ENCODE results near the gene NKX1-1. TPM values are rescaled to one million over a fixed set of nuclear protein-coding genes. Genes with fewer than 3 reads are reported as not detected.

The NKX1-1 gene
- total and polyA plus RNA-seq, 2 of the 8 experiments (the other 6 are each of a cell fraction or from before 2014, with no cell fraction given): not detected

- no peak overlapping the region for H3K4ac ChIP-seq (replicated peaks; ENCODE audit: insufficient read length, low read depth, low read length)
- FAIRE-seq: no peak
- H2BK12ac ChIP-seq (ENCODE audit: low read depth, low read length): no peak overlapping the region
- no peaks in the 10 kb centered on the region for H3K27me3 ChIP-seq (replicated peaks in 1 of 4; ENCODE audit: control insufficient read depth in 3 of 4, extremely low read depth in 1 of 4, insufficient read depth in 3 of 4, low read length in 3 of 4)
- H3K14ac ChIP-seq (ENCODE audit: insufficient read length): no peak overlapping the region
- H4K20me1 ChIP-seq (replicated peaks in 1 of 2; ENCODE audit: control insufficient read depth in 1 of 2, insufficient read depth in 2 of 2, low read length in 2 of 2): peaks cover 3 to 17% of the 10 kb centered on the region in 2 experiments
- H2BK120ac ChIP-seq (replicated peaks; ENCODE audit: low read depth, low read length): no peak overlapping the region
- H2AFZ ChIP-seq (ENCODE audit: low read length): no peak overlapping the region
- no peaks in the 10 kb centered on the region for H3K79me2 ChIP-seq (ENCODE audit: control insufficient read depth in 1 of 2, insufficient read depth in 2 of 2, low read length in 2 of 2)
- no peaks in the 10 kb centered on the region for H3K9me3 ChIP-seq (ENCODE audit: insufficient read depth in 2 of 2, low read depth in 1 of 2, low read length in 1 of 2)
- POLR2A ChIA-PET (ENCODE audit: partially characterized antibody): interaction anchor here (1.0 kb wide), 1 partner anchor 486 kb away, joined by 3 read pairs; no protein-coding TSS in a partner anchor
- WGBS, 2 experiments (ENCODE audit: extremely low coverage in 1 of 2, insufficient coverage in 1 of 2, insufficient read length in 1 of 2, insufficient replicate concordance in 2 of 2, low coverage in 1 of 2, low lambda C conversion rate in 2 of 2, missing lambda C conversion rate in 1 of 2): 92% methylated on average over 24 of the region's 27 CpGs; no CpG with 5 or more reads in 1 of the 2 experiments
- no peak overlapping the region for H3K4me2 ChIP-seq (ENCODE audit: insufficient read depth in 1 of 2, low read depth in 2 of 2, low read length in 2 of 2)
- H3K27ac ChIP-seq (ENCODE audit: low read depth, low read length): no peak overlapping the region
- H3K23me2 ChIP-seq (ENCODE audit: low read depth, low read length): no peaks in the 10 kb centered on the region
- H4K5ac ChIP-seq (ENCODE audit: insufficient read length, low read depth, low read length): no peak overlapping the region
- H3K23ac ChIP-seq (ENCODE audit: insufficient read length): no peak overlapping the region
- H3K79me1 ChIP-seq (ENCODE audit: low read depth, low read length): no peaks in the 10 kb centered on the region; the same call in 1 of the 2 replicates
- no peak overlapping the region for H4K91ac ChIP-seq (replicated peaks; ENCODE audit: insufficient read length, low read length)
- H3K4me1 ChIP-seq (replicated peaks in 1 of 4; ENCODE audit: control insufficient read depth in 3 of 4, insufficient read depth in 4 of 4, low read length in 3 of 4): no peaks in the 10 kb centered on the region; a peak in 1 of 7 replicates
- no peak overlapping the region for H2BK15ac ChIP-seq (ENCODE audit: low read length)
- no peak overlapping the region for H2AK5ac ChIP-seq (ENCODE audit: low read depth, low read length)
- H3K18ac ChIP-seq (ENCODE audit: extremely low read depth, low read length): no peak overlapping the region
- H4K8ac ChIP-seq (ENCODE audit: extremely low read depth, insufficient read depth, low read length): no peak overlapping the region
- H3K9ac ChIP-seq (replicated peaks in 1 of 4; ENCODE audit: extremely low read depth in 1 of 4, low read depth in 3 of 4, low read length in 3 of 4): no peak overlapping the region
- TF ChIP-seq NRF1 (IDR thresholded peaks at IDR 0.05; ENCODE audit: low read depth, low read length): no peak
- no peak for TF ChIP-seq BRCA1 (IDR thresholded peaks at IDR 0.05; ENCODE audit: low read depth, low read length)
- peaks cover 0 to 29% (median under 1%) of the 10 kb centered on the region in 4 experiments; a peak in 4 of 8 replicates for H3K36me3 ChIP-seq (ENCODE audit: control insufficient read depth in 2 of 4, insufficient read depth in 4 of 4, low read length in 3 of 4)
- no peak overlapping the region for H3K4me3 ChIP-seq (ENCODE audit: extremely low read depth in 1 of 4, insufficient read depth in 2 of 4, low read depth in 3 of 4, low read length in 4 of 4)
- no peak overlapping the region; the same call in 1 of the 2 replicates for H2BK5ac ChIP-seq (ENCODE audit: low read depth, low read length)
- no peak for DNase-seq (ENCODE audit: low read depth in 1 of 2, low spot score in 2 of 2)
- H2BK20ac ChIP-seq (ENCODE audit: low read length): no peak overlapping the region
- H3K56ac ChIP-seq (replicated peaks; ENCODE audit: insufficient read length, low read depth, low read length): no peak overlapping the region
- CTCF ChIA-PET (ENCODE audit: partially characterized antibody): interaction anchor here (1.1 to 6.1 kb wide), 10 partner anchors 8 to 336 kb away, joined by 3 to 58 read pairs (median 4); no protein-coding TSS in a partner anchor
Observed at GRCh38 chr4:1357356-1358248, 48.6 kb downstream of the NKX1-1 start.

Data from H1 (cell line).